Fibroblast of lung (primary cell): ENCODE results near the gene NEK10. TPM values are rescaled to one million over a fixed set of nuclear protein-coding genes. Genes with fewer than 3 reads are reported as not detected.

ENCODE experiments used
- DNase-seq, 2 donors: peaks; one replicate each; pipeline versions ENCODE4 v3.0.0 to v3.0.0-alpha.2; 2010; ENCODE audit warnings: low read depth in 2 of 2
- H2AFZ ChIP-seq: 2 replicates; pipeline ENCODE4 v1.5.1; 2012; ENCODE audit warnings: low read length, control low read depth, inconsistent platforms
- H3K27ac ChIP-seq: 2 replicates; pipeline ENCODE4 v1.5.1; 2011; ENCODE audit warnings: low read length, control low read depth; ENCODE audit not compliant: insufficient read depth
- H3K27me3 ChIP-seq: 2 replicates; pipeline ENCODE4 v1.5.1; 2011; ENCODE audit warnings: mild to moderate bottlenecking, low read length; ENCODE audit not compliant: control insufficient read depth, insufficient read depth
- H3K36me3 ChIP-seq: 2 replicates; pipeline ENCODE4 v1.5.1; 2011; ENCODE audit warnings: low read length; ENCODE audit not compliant: control insufficient read depth, insufficient read depth
- H3K4me1 ChIP-seq: 2 replicates; pipeline ENCODE4 v1.5.1; 2011; ENCODE audit warnings: low read length; ENCODE audit not compliant: control insufficient read depth, insufficient read depth; ENCODE audit errors: extremely low read depth
- H3K4me2 ChIP-seq: 2 replicates; pipeline ENCODE4 v1.5.1; 2011; ENCODE audit warnings: low read length, control low read depth; ENCODE audit not compliant: insufficient read depth; ENCODE audit errors: extremely low read depth
- H3K4me3 ChIP-seq, 4 experiments: fragments of 200-600 bp in 1 of 4; sonication (generic) in 1 of 4; replicated peaks in 1 of 4; 2 replicates each; pipeline ENCODE4 v1.5.1; 2011 to 2016; ENCODE audit warnings: low read length in 4 of 4, low read depth in 3 of 4, mild to moderate bottlenecking in 3 of 4, control low read depth in 2 of 4, inconsistent platforms in 1 of 4, mixed read lengths in 1 of 4; ENCODE audit not compliant: insufficient read depth in 1 of 4; ENCODE audit errors: control extremely low read depth in 1 of 4
- H3K79me2 ChIP-seq: 2 replicates; pipeline ENCODE4 v1.5.1; 2012; ENCODE audit warnings: mild to moderate bottlenecking, low read length, inconsistent platforms; ENCODE audit not compliant: control insufficient read depth, insufficient read depth
- H3K9ac ChIP-seq: 2 replicates; pipeline ENCODE4 v1.5.1; 2011; ENCODE audit warnings: mild to moderate bottlenecking, low read length, control low read depth; ENCODE audit not compliant: insufficient read depth
- H3K9me3 ChIP-seq: 2 replicates; pipeline ENCODE4 v1.5.1; 2012; ENCODE audit warnings: low read depth, low read length; ENCODE audit not compliant: control insufficient read depth, insufficient read depth
- H4K20me1 ChIP-seq: 2 replicates; pipeline ENCODE4 v1.5.1; 2011; ENCODE audit warnings: low read length; ENCODE audit not compliant: control insufficient read depth, insufficient read depth; ENCODE audit errors: extremely low read depth
- EZH2 ChIP-seq: IDR thresholded peaks from 2 replicates; pipeline ENCODE4 v1.5.1; 2012; ENCODE audit warnings: low read length, control low read depth, mild to moderate bottlenecking; ENCODE audit errors: missing control alignments
- polyA plus RNA-seq, 2 donors: library from polyadenylated mRNA; depleted of rRNA in 1 of 2; stranded (reverse) in 1 of 2; unstranded in 1 of 2; fragments of >200 nt; gene quantifications; 2 replicates each; pipeline ENCODE4 v1.2.1, GENCODE V29; 2011 to 2012; ENCODE audit warnings: missing spikeins in 1 of 2
- total RNA-seq: library from RNA; depleted of rRNA; stranded (reverse); fragments of >200 nt; gene quantifications from 2 replicates; pipeline ENCODE4 v1.2.1, GENCODE V29; 2014
- TF ChIP-seq, protein P1 (sequence below), 2 donors: IDR thresholded peaks in 1 of 2; conservative IDR thresholded peaks in 1 of 2; 1 replicate in 1 of 2; 2 replicates in 1 of 2; pipeline ENCODE4 v1.5.1; 2011 to 2012; ENCODE audit warnings: low read length in 2 of 2, control low read depth in 1 of 2, inconsistent platforms in 1 of 2, low read depth in 1 of 2, mild to moderate bottlenecking in 1 of 2

The NEK10 gene
- total and polyA plus RNA-seq, 2 donors (not counting 1 experiment from before 2014, with no cell fraction given) = 1.4 to 23.0 TPM

DNA sequence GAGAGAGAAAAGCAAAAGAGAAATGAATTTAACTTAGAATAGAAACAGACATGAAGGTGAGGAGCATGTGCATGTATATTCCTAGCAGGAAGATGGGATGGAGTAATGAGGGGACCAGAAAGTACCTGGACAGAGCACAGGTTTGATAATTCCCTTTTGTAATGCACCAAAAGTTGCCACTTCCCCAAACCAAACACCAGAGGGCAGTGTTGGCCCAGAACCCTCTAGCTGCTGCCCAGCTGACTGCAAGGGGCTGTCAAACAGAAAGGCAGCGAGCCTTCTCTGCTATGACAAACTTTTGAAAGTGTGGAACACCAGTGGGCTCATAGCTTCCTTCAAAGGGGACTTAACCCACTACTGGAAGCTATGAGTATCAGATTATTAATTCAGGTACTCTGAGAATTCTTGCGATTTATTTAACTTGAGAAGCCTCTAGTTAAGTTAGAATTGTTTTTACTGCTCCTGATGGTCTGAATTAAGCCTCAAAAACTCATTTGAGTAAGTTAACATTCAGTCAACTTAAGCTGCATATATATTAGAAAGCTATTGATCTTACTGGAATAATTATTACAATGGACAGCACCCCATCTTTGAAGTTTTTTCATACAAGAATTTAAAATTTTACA lies 234.9 kb downstream of the NEK10 start:
- H3K79me2 ChIP-seq = no peaks in the 10 kb centered on the region
- no peaks in the 10 kb centered on the region for H3K4me1 ChIP-seq
- H3K27me3 ChIP-seq = no peaks in the 10 kb centered on the region
- H3K36me3 ChIP-seq = no peaks in the 10 kb centered on the region
- no peak overlapping the region for H3K4me2 ChIP-seq
- TF ChIP-seq, protein P1, sequence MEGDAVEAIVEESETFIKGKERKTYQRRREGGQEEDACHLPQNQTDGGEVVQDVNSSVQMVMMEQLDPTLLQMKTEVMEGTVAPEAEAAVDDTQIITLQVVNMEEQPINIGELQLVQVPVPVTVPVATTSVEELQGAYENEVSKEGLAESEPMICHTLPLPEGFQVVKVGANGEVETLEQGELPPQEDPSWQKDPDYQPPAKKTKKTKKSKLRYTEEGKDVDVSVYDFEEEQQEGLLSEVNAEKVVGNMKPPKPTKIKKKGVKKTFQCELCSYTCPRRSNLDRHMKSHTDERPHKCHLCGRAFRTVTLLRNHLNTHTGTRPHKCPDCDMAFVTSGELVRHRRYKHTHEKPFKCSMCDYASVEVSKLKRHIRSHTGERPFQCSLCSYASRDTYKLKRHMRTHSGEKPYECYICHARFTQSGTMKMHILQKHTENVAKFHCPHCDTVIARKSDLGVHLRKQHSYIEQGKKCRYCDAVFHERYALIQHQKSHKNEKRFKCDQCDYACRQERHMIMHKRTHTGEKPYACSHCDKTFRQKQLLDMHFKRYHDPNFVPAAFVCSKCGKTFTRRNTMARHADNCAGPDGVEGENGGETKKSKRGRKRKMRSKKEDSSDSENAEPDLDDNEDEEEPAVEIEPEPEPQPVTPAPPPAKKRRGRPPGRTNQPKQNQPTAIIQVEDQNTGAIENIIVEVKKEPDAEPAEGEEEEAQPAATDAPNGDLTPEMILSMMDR (conservative IDR thresholded peaks at IDR 0.05 in 1 of 2, IDR thresholded peaks at IDR 0.05 in 1 of 2; ENCODE audit: low read depth in 1 of 2, low read length in 2 of 2) = peak; percentile 91 to 94
- TF ChIP-seq EZH2 = no peak
- H3K9ac ChIP-seq = no peak overlapping the region
- no peak overlapping the region for H3K27ac ChIP-seq
- peak; percentile 39 to 74 for DNase-seq
- H2AFZ ChIP-seq = no peak overlapping the region
- H3K4me3 ChIP-seq = no peak overlapping the region
- no peaks in the 10 kb centered on the region for H4K20me1 ChIP-seq
- no peaks in the 10 kb centered on the region for H3K9me3 ChIP-seq

DNA sequence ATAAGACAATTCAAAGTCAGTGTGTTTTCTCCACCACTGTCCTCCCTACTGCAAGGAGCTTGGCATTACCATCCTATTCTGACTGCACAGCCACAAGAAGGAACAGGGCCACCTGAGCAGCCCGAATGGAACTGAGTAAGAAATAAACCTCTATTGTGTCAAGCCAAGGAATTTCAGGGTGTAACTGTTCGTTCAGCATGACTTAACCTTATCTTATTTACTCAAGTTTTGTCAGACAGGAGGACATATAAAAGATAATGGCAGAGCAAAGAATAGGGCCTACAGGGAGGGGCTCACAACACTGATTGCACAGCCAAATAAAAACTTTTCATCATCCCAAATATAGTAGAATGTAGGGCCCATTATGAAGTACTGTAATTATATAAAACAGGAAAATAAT lies 236.1 kb downstream of the NEK10 start:
- H3K27ac ChIP-seq = no peak overlapping the region
- no peaks in the 10 kb centered on the region for H3K27me3 ChIP-seq
- H4K20me1 ChIP-seq = no peaks in the 10 kb centered on the region
- DNase-seq = no peak
- no peaks in the 10 kb centered on the region for H3K9me3 ChIP-seq
- no peak overlapping the region for H3K4me3 ChIP-seq
- no peak overlapping the region for H3K4me2 ChIP-seq
- H3K36me3 ChIP-seq = no peaks in the 10 kb centered on the region
- no peaks in the 10 kb centered on the region for H3K4me1 ChIP-seq
- no peaks in the 10 kb centered on the region for H3K79me2 ChIP-seq
- H2AFZ ChIP-seq = no peak overlapping the region
- no peak overlapping the region for H3K9ac ChIP-seq
- TF ChIP-seq, protein P1 (conservative IDR thresholded peaks at IDR 0.05 in 1 of 2, IDR thresholded peaks at IDR 0.05 in 1 of 2; ENCODE audit: low read depth in 1 of 2, low read length in 2 of 2) = no peak
- no peak for TF ChIP-seq EZH2

DNA sequence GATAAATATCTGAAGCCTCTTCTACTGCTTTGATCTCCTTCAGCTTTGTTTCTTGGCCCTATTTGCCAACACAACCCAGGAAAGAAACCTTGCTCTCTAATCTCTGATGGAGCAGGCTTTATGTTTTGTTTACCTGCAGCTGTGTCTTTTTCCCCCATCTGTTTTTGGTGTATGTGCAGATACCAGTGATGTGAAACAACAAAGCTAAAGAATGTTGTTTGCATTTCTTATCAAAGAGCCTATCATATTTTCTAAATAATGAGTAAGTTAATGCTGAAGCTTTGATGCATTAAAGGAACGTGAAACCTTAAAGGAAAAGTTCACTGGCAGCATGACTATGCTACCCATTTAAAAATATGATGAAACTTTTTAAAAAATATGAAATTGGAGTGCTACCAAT lies 238.4 kb downstream of the NEK10 start:
- H4K20me1 ChIP-seq = no peaks in the 10 kb centered on the region
- H3K9me3 ChIP-seq = no peaks in the 10 kb centered on the region
- no peaks in the 10 kb centered on the region for H3K4me1 ChIP-seq
- H3K9ac ChIP-seq = no peak overlapping the region
- H3K4me2 ChIP-seq = no peak overlapping the region
- no peak overlapping the region for H3K27ac ChIP-seq
- DNase-seq = no peak
- no peaks in the 10 kb centered on the region for H3K79me2 ChIP-seq
- no peak overlapping the region for H3K4me3 ChIP-seq
- TF ChIP-seq EZH2 = no peak
- TF ChIP-seq, protein P1 (conservative IDR thresholded peaks at IDR 0.05 in 1 of 2, IDR thresholded peaks at IDR 0.05 in 1 of 2; ENCODE audit: low read depth in 1 of 2, low read length in 2 of 2) = no peak
- H2AFZ ChIP-seq = no peak overlapping the region
- H3K27me3 ChIP-seq = no peaks in the 10 kb centered on the region
- H3K36me3 ChIP-seq = no peaks in the 10 kb centered on the region
